Measurements from ENCODE around the gene HYLS1.

HYLS1 gene

GRCh38 chr11:125942771-125943428, 55.4 kb downstream of the HYLS1 start:
- no peak for FAIRE-seq
- TF ChIP-seq CTCF (IDR thresholded peaks at IDR 0.05; ENCODE audit: insufficient read depth, missing control alignments): no peak

GRCh38 chr11:125943661-125944349, 56.3 kb downstream of the HYLS1 start:
- DNase-seq (ENCODE audit: insufficient read length, low spot score) (no peak), FAIRE-seq (no peak)
- no peak for TF ChIP-seq CTCF (IDR thresholded peaks at IDR 0.05; ENCODE audit: insufficient read depth, missing control alignments)

More at GRCh38 chr11:125942771-125943428, 55.4 kb downstream of the HYLS1 start:
- DNase-seq (ENCODE audit: insufficient read length, low spot score): no peak

- TF ChIP-seq CTCF (IDR thresholded peaks at IDR 0.05; ENCODE audit: insufficient read depth, missing control alignments): no peak
- FAIRE-seq (no peak), DNase-seq (ENCODE audit: insufficient read length, low spot score) (no peak)
These were observed 57.0 kb downstream of the HYLS1 start for GRCh38 chr11:125944350-125945010.

GRCh38 chr11:125945011-125945796, 57.7 kb downstream of the HYLS1 start:
- TF ChIP-seq CTCF (IDR thresholded peaks at IDR 0.05; ENCODE audit: insufficient read depth, missing control alignments): no peak
- DNase-seq (ENCODE audit: insufficient read length, low spot score) (no peak), FAIRE-seq (no peak)

GRCh38 chr11:125945797-125946520, 58.5 kb downstream of the HYLS1 start, which contains the start of gene VSIG10L2:
Gene VSIG10L2 (plus strand): TSS chr11:125946044. CDS start chr11:125946056, 12 bp downstream.
- no peak for TF ChIP-seq CTCF (IDR thresholded peaks at IDR 0.05; ENCODE audit: insufficient read depth, missing control alignments)
- FAIRE-seq (no peak), DNase-seq (ENCODE audit: insufficient read length, low spot score) (no peak)

- no peak for FAIRE-seq
- DNase-seq (ENCODE audit: insufficient read length, low spot score): no peak
- TF ChIP-seq CTCF (IDR thresholded peaks at IDR 0.05; ENCODE audit: insufficient read depth, missing control alignments): no peak
These were observed 59.4 kb downstream of the HYLS1 start for GRCh38 chr11:125946712-125947418.
